ENCODE measurements around the gene TANC1.
"Not testable (repeated sequence)": the region's sequence is repeated elsewhere in the genome, so short reads cannot be mapped to it uniquely, and the experiment has no call there.

TANC1 gene

DNA sequence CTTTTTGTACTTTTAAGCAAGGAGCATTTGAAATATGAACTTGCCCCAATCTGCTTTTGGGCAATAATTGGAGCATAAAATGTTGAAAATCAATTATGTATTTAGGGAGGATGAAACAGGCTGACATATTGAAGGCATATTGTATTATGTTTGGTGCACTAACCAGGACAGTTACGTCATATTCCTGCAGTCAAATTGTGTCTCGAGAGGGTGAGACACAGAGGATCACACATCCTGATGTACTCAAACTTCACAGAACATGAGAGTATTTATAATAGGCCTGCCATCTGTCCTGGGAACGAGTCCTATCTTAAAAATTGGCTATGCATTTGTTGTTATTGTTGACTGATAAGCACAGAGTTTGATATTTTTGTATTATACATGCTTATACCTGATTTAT, 44.7 kb downstream of the TANC1 start:
- ATAC-seq (replicated peaks), result no peak
- no peak for DNase-seq
- H3K4me3 Mint-ChIP-seq, result no peak overlapping the region
- no peaks in the 10 kb centered on the region for H3K4me1 Mint-ChIP-seq
- peaks cover 7 to 13% of the 10 kb centered on the region in 2 donors for H3K36me3 Mint-ChIP-seq
- H3K27me3 Mint-ChIP-seq, result no peaks in the 10 kb centered on the region
- peaks cover 21 to 24% of the 10 kb centered on the region in 2 donors for H3K9me3 Mint-ChIP-seq
- no peak overlapping the region for H3K27ac Mint-ChIP-seq

DNA sequence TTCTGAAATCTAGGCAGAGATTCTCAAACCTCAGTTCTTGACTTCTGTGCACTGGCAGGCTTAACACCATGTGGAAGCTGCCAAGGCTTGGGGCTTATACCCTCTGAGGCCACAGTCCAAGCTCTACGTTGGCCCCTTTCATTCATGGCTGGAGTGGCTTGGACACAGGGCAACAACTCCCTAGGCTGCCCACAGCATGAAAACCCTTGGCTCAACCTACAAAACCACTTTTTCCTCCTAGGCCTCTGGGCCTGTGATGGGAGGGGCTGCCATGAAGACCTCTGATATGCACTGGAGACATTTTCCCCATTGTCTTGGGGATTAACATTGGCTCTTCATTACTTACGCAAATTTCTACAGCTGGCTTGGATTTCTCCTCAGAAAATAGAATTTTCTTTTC, 46.7 kb downstream of the TANC1 start:
- Mint-ChIP-seq H3K9me3 (peaks cover 21 to 24% of the 10 kb centered on the region in 2 donors), H3K36me3 (peaks cover 7 to 13% of the 10 kb centered on the region in 2 donors), H3K27me3 (no peaks in the 10 kb centered on the region), H3K4me3 (no peak overlapping the region), H3K27ac (no peak overlapping the region), H3K4me1 (no peaks in the 10 kb centered on the region)
- ATAC-seq (replicated peaks) (no peak), DNase-seq (no peak)

- Mint-ChIP-seq H3K4me3 (no peak overlapping the region), H3K36me3 (peaks cover 7 to 13% of the 10 kb centered on the region in 2 donors), H3K27ac (no peak overlapping the region), H3K9me3 (peaks cover 21 to 24% of the 10 kb centered on the region in 2 donors), H3K4me1 (no peaks in the 10 kb centered on the region), H3K27me3 (no peaks in the 10 kb centered on the region)
- no peak for ATAC-seq (replicated peaks)
- DNase-seq, result no peak
Observed at GRCh38 chr2:159015823-159016222, 47.4 kb downstream of the TANC1 start.

- Mint-ChIP-seq H3K4me1 (no peaks in the 10 kb centered on the region), H3K27me3 (no peaks in the 10 kb centered on the region), H3K27ac (no peak overlapping the region), H3K9me3 (peaks cover 21 to 24% of the 10 kb centered on the region in 2 donors), H3K36me3 (peaks cover 7 to 13% of the 10 kb centered on the region in 2 donors), H3K4me3 (no peak overlapping the region)
- ATAC-seq (replicated peaks), result no peak
- DNase-seq, result no peak
Observed at GRCh38 chr2:159017837-159018236, 49.4 kb downstream of the TANC1 start.

GRCh38 chr2:159019021-159019420, 50.6 kb downstream of the TANC1 start:
- ATAC-seq (replicated peaks) (no peak), DNase-seq (no peak)
- H3K4me3 Mint-ChIP-seq, result no peak overlapping the region
- peaks cover 20 to 22% of the 10 kb centered on the region in 2 donors for H3K9me3 Mint-ChIP-seq
- no peaks in the 10 kb centered on the region for H3K27me3 Mint-ChIP-seq
- no peak overlapping the region for H3K27ac Mint-ChIP-seq
- H3K36me3 Mint-ChIP-seq, result peaks cover 7 to 13% of the 10 kb centered on the region in 2 donors
- no peaks in the 10 kb centered on the region for H3K4me1 Mint-ChIP-seq

DNA sequence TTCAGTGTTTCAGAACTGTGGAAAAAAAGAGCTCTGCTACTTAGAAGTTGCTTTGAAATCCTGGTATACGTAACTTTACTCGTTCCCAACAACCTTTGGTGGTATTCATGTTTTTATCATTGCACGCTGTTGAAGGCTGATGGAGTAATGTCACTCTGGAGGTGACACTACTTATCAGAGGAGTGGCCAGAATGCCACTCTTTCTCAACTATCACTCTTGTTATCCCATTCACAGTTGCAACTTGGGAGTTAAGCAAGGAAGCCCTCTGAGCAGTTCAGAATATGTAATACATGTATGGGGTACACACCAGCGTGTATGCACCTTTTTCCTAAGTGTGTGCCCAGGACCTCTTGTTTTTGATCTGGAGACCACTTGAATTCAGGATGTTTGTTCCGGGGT, 53.6 kb downstream of the TANC1 start:
- ATAC-seq (replicated peaks) (no peak), DNase-seq (no peak)
- Mint-ChIP-seq H3K27me3 (no peaks in the 10 kb centered on the region), H3K27ac (no peak overlapping the region), H3K4me3 (no peak overlapping the region), H3K4me1 (no peaks in the 10 kb centered on the region), H3K36me3 (no peaks in the 10 kb centered on the region), H3K9me3 (peaks cover 0 to 2% of the 10 kb centered on the region in 2 donors)

- H3K27ac Mint-ChIP-seq, result no peak overlapping the region
- no peaks in the 10 kb centered on the region for H3K4me1 Mint-ChIP-seq
- no peak overlapping the region for H3K4me3 Mint-ChIP-seq
- no peak for ATAC-seq (replicated peaks)
- no peak for DNase-seq
- H3K36me3 Mint-ChIP-seq, result no peaks in the 10 kb centered on the region
- no peaks in the 10 kb centered on the region for H3K9me3 Mint-ChIP-seq
- H3K27me3 Mint-ChIP-seq, result no peaks in the 10 kb centered on the region
Observed at GRCh38 chr2:159026170-159026569, 57.7 kb downstream of the TANC1 start.

GRCh38 chr2:159028776-159029175, 60.3 kb downstream of the TANC1 start:
- no peaks in the 10 kb centered on the region for H3K4me1 Mint-ChIP-seq
- ATAC-seq (replicated peaks), result no peak
- H3K36me3 Mint-ChIP-seq, result no peaks in the 10 kb centered on the region

GRCh38 chr2:159029936-159030335, 61.5 kb downstream of the TANC1 start:
- Mint-ChIP-seq H3K27me3 (no peaks in the 10 kb centered on the region), H3K36me3 (no peaks in the 10 kb centered on the region), H3K9me3 (no peaks in the 10 kb centered on the region), H3K27ac (no peak overlapping the region), H3K4me3 (no peak overlapping the region), H3K4me1 (no peaks in the 10 kb centered on the region)
- DNase-seq, result no peak
- no peak for ATAC-seq (replicated peaks)

More at GRCh38 chr2:159028776-159029175, 60.3 kb downstream of the TANC1 start:
- Mint-ChIP-seq H3K27ac (no peak overlapping the region), H3K9me3 (no peaks in the 10 kb centered on the region), H3K4me3 (no peak overlapping the region), H3K27me3 (no peaks in the 10 kb centered on the region)
- no peak for DNase-seq

GRCh38 chr2:159030674-159031380, 62.4 kb downstream of the TANC1 start:
- no peak for DNase-seq
- no peaks in the 10 kb centered on the region for H3K36me3 Mint-ChIP-seq
- ATAC-seq (replicated peaks), result no peak
- no peaks in the 10 kb centered on the region for H3K9me3 Mint-ChIP-seq
- H3K27me3 Mint-ChIP-seq, result no peaks in the 10 kb centered on the region
- no peak overlapping the region for H3K27ac Mint-ChIP-seq
- no peak overlapping the region for H3K4me3 Mint-ChIP-seq
- H3K4me1 Mint-ChIP-seq, result no peaks in the 10 kb centered on the region

DNA sequence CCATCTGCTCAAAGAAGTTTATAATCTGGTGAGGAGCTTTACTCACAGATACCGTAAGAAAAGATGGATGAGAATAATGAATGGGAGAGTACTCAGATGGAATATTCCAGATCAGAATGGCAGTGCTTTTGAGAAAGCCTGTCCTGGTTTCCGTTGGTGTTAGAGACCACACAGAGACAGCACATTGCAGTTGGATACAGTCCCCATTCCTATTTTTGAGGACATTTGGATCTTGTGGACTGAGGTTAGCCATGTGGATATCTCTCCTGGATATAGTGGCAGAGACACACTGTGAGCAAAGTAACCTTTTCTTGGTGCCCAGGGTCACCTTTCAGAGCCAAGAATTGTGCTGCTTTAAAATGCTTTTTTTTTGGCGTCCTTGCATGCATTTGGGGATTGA, 63.7 kb downstream of the TANC1 start:
- DNase-seq, result no peak
- H3K4me3 Mint-ChIP-seq, result no peak overlapping the region
- no peaks in the 10 kb centered on the region for H3K4me1 Mint-ChIP-seq
- no peak for ATAC-seq (replicated peaks)
- no peaks in the 10 kb centered on the region for H3K27me3 Mint-ChIP-seq
- H3K9me3 Mint-ChIP-seq, result no peaks in the 10 kb centered on the region
- no peak overlapping the region for H3K27ac Mint-ChIP-seq
- H3K36me3 Mint-ChIP-seq, result no peaks in the 10 kb centered on the region

- Mint-ChIP-seq H3K9me3 (no peaks in the 10 kb centered on the region), H3K4me1 (no peaks in the 10 kb centered on the region), H3K4me3 (no peak overlapping the region), H3K27me3 (no peaks in the 10 kb centered on the region), H3K36me3 (no peaks in the 10 kb centered on the region), H3K27ac (no peak overlapping the region)
- DNase-seq (no peak), ATAC-seq (replicated peaks) (no peak)
Observed at GRCh38 chr2:159032580-159032979, 64.1 kb downstream of the TANC1 start.

GRCh38 chr2:159034713-159035112, 66.3 kb downstream of the TANC1 start:
- no peak for DNase-seq
- Mint-ChIP-seq H3K9me3 (peaks cover 0 to 2% of the 10 kb centered on the region in 2 donors), H3K27ac (no peak overlapping the region), H3K4me1 (no peaks in the 10 kb centered on the region), H3K4me3 (no peak overlapping the region), H3K36me3 (no peaks in the 10 kb centered on the region), H3K27me3 (no peaks in the 10 kb centered on the region)
- peak in 1 of 2 donors; percentile 41 for ATAC-seq (replicated peaks)

- Mint-ChIP-seq H3K36me3 (no peaks in the 10 kb centered on the region), H3K27me3 (no peaks in the 10 kb centered on the region), H3K9me3 (peaks cover 0 to 2% of the 10 kb centered on the region in 2 donors), H3K27ac (no peak overlapping the region), H3K4me3 (no peak overlapping the region), H3K4me1 (no peaks in the 10 kb centered on the region)
- DNase-seq (no peak), ATAC-seq (replicated peaks) (peak; percentile 51 to 52)
Observed at GRCh38 chr2:159035790-159036411, 67.5 kb downstream of the TANC1 start.

DNA sequence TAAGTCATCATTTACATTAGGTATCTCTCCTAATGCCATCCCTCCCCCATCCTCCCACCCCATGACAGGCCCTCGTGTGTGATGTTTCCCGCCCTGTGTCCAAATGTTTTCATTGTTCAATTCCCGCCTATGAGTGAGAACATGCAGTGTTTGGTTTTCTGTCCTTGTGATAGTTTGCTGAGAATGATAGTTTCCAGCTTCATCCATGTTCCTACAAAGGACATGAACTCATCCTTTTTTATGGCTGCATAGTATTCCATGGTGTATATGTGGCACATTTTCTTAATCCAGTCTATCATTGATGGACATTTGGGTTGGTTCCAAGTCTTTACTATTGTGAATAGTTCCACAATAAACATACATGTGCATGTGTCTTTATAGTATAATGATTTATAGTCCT, 68.0 kb downstream of the TANC1 start:
- not testable (repeated sequence) for H3K36me3 Mint-ChIP-seq; H3K4me3 Mint-ChIP-seq; DNase-seq; H3K27me3 Mint-ChIP-seq; H3K27ac Mint-ChIP-seq; H3K4me1 Mint-ChIP-seq; H3K9me3 Mint-ChIP-seq; ATAC-seq (replicated peaks)

Measured in stimulated activated naive B cell treated with anti-CD40 and anti-IgM and Interleukin-4, amounts not matched to agents 10 μg/mL and 1 μg/mL and 100 μg/mL, for 72 hours (primary cell).